ENCODE measurements around the gene SLC66A1.

Gene SLC66A1

DNA sequence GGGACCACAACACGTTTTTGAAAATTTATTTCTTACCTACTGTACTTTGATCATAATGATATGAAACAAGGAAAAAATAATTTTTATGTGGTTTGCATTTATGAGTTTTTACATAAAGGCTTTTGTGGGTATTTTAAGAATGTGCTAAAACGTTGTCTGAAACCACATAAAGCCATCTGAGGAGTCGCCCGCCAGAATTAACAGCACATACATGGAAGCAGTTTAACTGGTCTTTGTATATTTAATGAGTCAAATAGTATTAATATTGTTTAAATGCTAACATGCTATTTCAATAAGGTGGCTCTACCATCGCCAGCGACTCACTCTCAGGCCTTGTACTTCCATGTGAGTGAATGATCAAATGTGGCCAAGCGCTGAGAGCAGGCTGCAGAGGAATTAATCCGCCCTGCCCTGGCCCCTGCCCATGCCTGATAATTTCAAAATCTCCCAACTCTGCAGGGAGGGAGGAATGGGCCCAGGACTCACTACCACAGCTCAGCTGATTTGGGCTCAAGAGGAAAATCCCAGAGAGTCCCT is 49.6 kb downstream of the SLC66A1 start:
- Histone ChIP-seq H3K4me3 (ENCODE audit: low read length) (no peak overlapping the region), H3K79me2 (ENCODE audit: low read length) (no peaks in the 10 kb centered on the region), H3K27ac (ENCODE audit: low read length) (no peak overlapping the region), H2AFZ (ENCODE audit: low read depth, low read length) (no peak overlapping the region), H3K27me3 (ENCODE audit: low read depth, low read length) (no peaks in the 10 kb centered on the region), H4K20me1 (ENCODE audit: insufficient read depth, low read length) (peaks cover 3% of the 10 kb centered on the region; the same call in 1 of the 2 replicates), H3K4me2 (ENCODE audit: low read length) (no peak overlapping the region), H3K36me3 (replicated peaks; ENCODE audit: low read depth, low read length) (no peaks in the 10 kb centered on the region), H3K4me1 (ENCODE audit: low read length) (no peaks in the 10 kb centered on the region), H3K9ac (ENCODE audit: low read length) (no peak overlapping the region), H3K9me3 (ENCODE audit: insufficient read depth, low read length) (no peaks in the 10 kb centered on the region)
- TF ChIP-seq EZH2phosphoT487 (IDR thresholded peaks at IDR 0.05; ENCODE audit: low read depth), result no peak
- TF ChIP-seq, protein P1, sequence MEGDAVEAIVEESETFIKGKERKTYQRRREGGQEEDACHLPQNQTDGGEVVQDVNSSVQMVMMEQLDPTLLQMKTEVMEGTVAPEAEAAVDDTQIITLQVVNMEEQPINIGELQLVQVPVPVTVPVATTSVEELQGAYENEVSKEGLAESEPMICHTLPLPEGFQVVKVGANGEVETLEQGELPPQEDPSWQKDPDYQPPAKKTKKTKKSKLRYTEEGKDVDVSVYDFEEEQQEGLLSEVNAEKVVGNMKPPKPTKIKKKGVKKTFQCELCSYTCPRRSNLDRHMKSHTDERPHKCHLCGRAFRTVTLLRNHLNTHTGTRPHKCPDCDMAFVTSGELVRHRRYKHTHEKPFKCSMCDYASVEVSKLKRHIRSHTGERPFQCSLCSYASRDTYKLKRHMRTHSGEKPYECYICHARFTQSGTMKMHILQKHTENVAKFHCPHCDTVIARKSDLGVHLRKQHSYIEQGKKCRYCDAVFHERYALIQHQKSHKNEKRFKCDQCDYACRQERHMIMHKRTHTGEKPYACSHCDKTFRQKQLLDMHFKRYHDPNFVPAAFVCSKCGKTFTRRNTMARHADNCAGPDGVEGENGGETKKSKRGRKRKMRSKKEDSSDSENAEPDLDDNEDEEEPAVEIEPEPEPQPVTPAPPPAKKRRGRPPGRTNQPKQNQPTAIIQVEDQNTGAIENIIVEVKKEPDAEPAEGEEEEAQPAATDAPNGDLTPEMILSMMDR (IDR thresholded peaks at IDR 0.05; ENCODE audit: low read depth, low read length), result no peak

- no peak for TF ChIP-seq EZH2phosphoT487 (IDR thresholded peaks at IDR 0.05; ENCODE audit: low read depth)
- TF ChIP-seq, protein P1 (IDR thresholded peaks at IDR 0.05; ENCODE audit: low read depth, low read length), result no peak
- Histone ChIP-seq H3K4me3 (ENCODE audit: low read length) (no peak overlapping the region), H3K27ac (ENCODE audit: low read length) (no peak overlapping the region), H2AFZ (ENCODE audit: low read depth, low read length) (no peak overlapping the region), H3K36me3 (replicated peaks; ENCODE audit: low read depth, low read length) (no peaks in the 10 kb centered on the region), H3K9me3 (ENCODE audit: insufficient read depth, low read length) (no peaks in the 10 kb centered on the region), H3K79me2 (ENCODE audit: low read length) (no peaks in the 10 kb centered on the region), H3K4me1 (ENCODE audit: low read length) (no peaks in the 10 kb centered on the region), H4K20me1 (ENCODE audit: insufficient read depth, low read length) (peaks cover 3% of the 10 kb centered on the region; the same call in 1 of the 2 replicates), H3K27me3 (ENCODE audit: low read depth, low read length) (no peaks in the 10 kb centered on the region), H3K4me2 (ENCODE audit: low read length) (no peak overlapping the region), H3K9ac (ENCODE audit: low read length) (no peak overlapping the region)
Measured at GRCh38 chr1:19363536-19364152, 51.5 kb downstream of the SLC66A1 start.

DNA sequence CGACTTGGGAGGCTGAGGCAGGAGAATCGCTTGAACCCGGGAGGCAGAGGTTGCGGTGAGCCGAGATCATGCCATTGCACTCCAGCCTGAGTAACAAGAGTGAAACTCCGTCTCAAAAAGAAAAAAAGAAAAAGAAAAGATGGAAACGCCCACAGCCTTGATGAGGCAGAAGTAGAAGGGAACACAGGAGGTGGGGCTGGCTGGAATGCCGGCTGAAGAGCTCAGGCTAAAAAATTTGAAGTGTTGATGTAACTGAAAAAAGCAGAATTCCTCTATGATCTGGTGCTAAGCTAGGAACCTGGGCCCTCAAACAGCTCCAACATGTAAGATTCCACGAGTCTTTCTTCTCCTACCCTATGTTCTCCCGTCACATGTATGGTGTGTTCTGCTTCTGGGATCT is 53.6 kb downstream of the SLC66A1 start:
- H2AFZ ChIP-seq (ENCODE audit: low read depth, low read length), result no peak overlapping the region
- H3K4me3 ChIP-seq (ENCODE audit: low read length), result no peak overlapping the region
- H3K27me3 ChIP-seq (ENCODE audit: low read depth, low read length), result no peaks in the 10 kb centered on the region
- H3K4me1 ChIP-seq (ENCODE audit: low read length), result no peaks in the 10 kb centered on the region
- H3K4me2 ChIP-seq (ENCODE audit: low read length), result no peak overlapping the region
- H3K9me3 ChIP-seq (ENCODE audit: insufficient read depth, low read length), result no peaks in the 10 kb centered on the region
- H3K27ac ChIP-seq (ENCODE audit: low read length), result no peak overlapping the region
- H3K9ac ChIP-seq (ENCODE audit: low read length), result no peak overlapping the region
- no peaks in the 10 kb centered on the region for H3K36me3 ChIP-seq (replicated peaks; ENCODE audit: low read depth, low read length)
- peaks cover 3% of the 10 kb centered on the region; the same call in 1 of the 2 replicates for H4K20me1 ChIP-seq (ENCODE audit: insufficient read depth, low read length)
- no peaks in the 10 kb centered on the region for H3K79me2 ChIP-seq (ENCODE audit: low read length)
- TF ChIP-seq, protein P1 (IDR thresholded peaks at IDR 0.05; ENCODE audit: low read depth, low read length), result no peak
- no peak for TF ChIP-seq EZH2phosphoT487 (IDR thresholded peaks at IDR 0.05; ENCODE audit: low read depth)

- Histone ChIP-seq H3K4me2 (ENCODE audit: low read length) (no peak overlapping the region), H3K27me3 (ENCODE audit: low read depth, low read length) (no peaks in the 10 kb centered on the region), H3K4me1 (ENCODE audit: low read length) (no peaks in the 10 kb centered on the region), H2AFZ (ENCODE audit: low read depth, low read length) (no peak overlapping the region), H3K4me3 (ENCODE audit: low read length) (no peak overlapping the region), H3K27ac (ENCODE audit: low read length) (no peak overlapping the region), H3K9me3 (ENCODE audit: insufficient read depth, low read length) (no peaks in the 10 kb centered on the region), H3K79me2 (ENCODE audit: low read length) (no peaks in the 10 kb centered on the region), H4K20me1 (ENCODE audit: insufficient read depth, low read length) (peaks cover 3% of the 10 kb centered on the region; the same call in 1 of the 2 replicates), H3K9ac (ENCODE audit: low read length) (no peak overlapping the region), H3K36me3 (replicated peaks; ENCODE audit: low read depth, low read length) (no peaks in the 10 kb centered on the region)
- TF ChIP-seq, protein P1 (IDR thresholded peaks at IDR 0.05; ENCODE audit: low read depth, low read length), result no peak
Measured at GRCh38 chr1:19366599-19367536, 54.7 kb downstream of the SLC66A1 start.

Measured in OCI-LY3 (cell line).